SK-N-SH treated with all-trans-retinoic acid at 6 μM for 48 hours (cell line): ENCODE results near the gene CHP2.
"Not testable (repeated sequence)": the region's sequence is repeated elsewhere in the genome, so short reads cannot be mapped to it uniquely, and the experiment has no call there.

Source experiments
- ATAC-seq: fragments of 200-7000 bp; cut with Tn5 transposase; 3 replicates; pipeline ENCODE4 v1.9.1; 2020; ENCODE audit warnings: mild to moderate bottlenecking, moderate library complexity
- BACH2 ChIP-seq: fragments of 250-450 bp; sonication (Bioruptor Pico); IDR thresholded peaks from 2 replicates; pipeline ENCODE4 v1.9.0; 2021; ENCODE audit warnings: mild to moderate bottlenecking, borderline replicate concordance
- CREB5 ChIP-seq: fragments of 250-450 bp; sonication (Bioruptor Pico); IDR thresholded peaks from 2 replicates; pipeline ENCODE4 v1.5.1; 2020; ENCODE audit warnings: low read depth, mild to moderate bottlenecking, moderate library complexity
- CSDC2 ChIP-seq: fragments of 250-450 bp; sonication (Bioruptor Pico); IDR thresholded peaks from 2 replicates; pipeline ENCODE4 v1.5.0; 2020; ENCODE audit warnings: mild to moderate bottlenecking, moderate library complexity
- CSRNP3 ChIP-seq: fragments of 250-450 bp; sonication (Bioruptor Pico); IDR thresholded peaks from 2 replicates; pipeline ENCODE4 v1.5.1; 2021; ENCODE audit warnings: mild to moderate bottlenecking, moderate library complexity
- GLIS3 ChIP-seq: fragments of 250-450 bp; sonication (Bioruptor Pico); IDR thresholded peaks from 2 replicates; pipeline ENCODE4 v1.5.0; 2020; ENCODE audit warnings: mild to moderate bottlenecking, moderate library complexity
- ISL1 ChIP-seq: fragments of 250-450 bp; sonication (Bioruptor Pico); IDR thresholded peaks from 2 replicates; pipeline ENCODE4 v2.1.2; 2022; ENCODE audit warnings: mild to moderate bottlenecking, moderate library complexity
- OSR1 ChIP-seq: fragments of 250-450 bp; sonication (Bioruptor Pico); IDR thresholded peaks from 2 replicates; pipeline ENCODE4 v1.8.0; 2022; ENCODE audit warnings: moderate library complexity, mild to moderate bottlenecking, inconsistent platforms
- PATZ1 ChIP-seq: fragments of 250-450 bp; sonication (Bioruptor Pico); IDR thresholded peaks from 2 replicates; pipeline ENCODE4 v1.8.0; 2020; ENCODE audit warnings: mild to moderate bottlenecking, moderate library complexity, borderline replicate concordance
- PPARA ChIP-seq: fragments of 250-450 bp; sonication (Bioruptor Pico); IDR thresholded peaks from 2 replicates; pipeline ENCODE4 v1.5.0; 2020; ENCODE audit warnings: mild to moderate bottlenecking, borderline replicate concordance
- SNAI2 ChIP-seq: fragments of 250-450 bp; sonication (Bioruptor Pico); IDR thresholded peaks from 2 replicates; pipeline ENCODE4 v1.5.0; 2020; ENCODE audit warnings: mild to moderate bottlenecking, moderate library complexity
- TCF4 ChIP-seq: fragments of 250-450 bp; sonication (Bioruptor Pico); IDR thresholded peaks from 2 replicates; pipeline ENCODE4 v1.8.0; 2021; ENCODE audit warnings: mild to moderate bottlenecking, moderate library complexity, borderline replicate concordance
- TOX ChIP-seq: fragments of 250-450 bp; sonication (Bioruptor Pico); IDR thresholded peaks from 2 replicates; pipeline ENCODE4 v1.8.0; 2021; ENCODE audit warnings: mild to moderate bottlenecking, moderate library complexity, borderline replicate concordance
- TSHZ2 ChIP-seq: fragments of 250-450 bp; sonication (Bioruptor Pico); IDR thresholded peaks from 2 replicates; pipeline ENCODE4 v1.5.0; 2020; ENCODE audit warnings: mild to moderate bottlenecking, moderate library complexity
- ZC3H10 ChIP-seq: fragments of 250-450 bp; sonication (Bioruptor Pico); IDR thresholded peaks from 2 replicates; pipeline ENCODE4 v1.5.1; 2021; ENCODE audit warnings: mild to moderate bottlenecking, moderate library complexity
- ZFP3 ChIP-seq: fragments of 250-450 bp; sonication (Bioruptor Pico); IDR thresholded peaks from 2 replicates; pipeline ENCODE4 v1.5.0; 2020; ENCODE audit warnings: mild to moderate bottlenecking, moderate library complexity
- ZFP30 ChIP-seq: fragments of 450-650 bp; formaldehyde crosslinking; IDR thresholded peaks from 2 replicates; pipeline ENCODE4 v1.5.0; 2022; ENCODE audit warnings: mild to moderate bottlenecking, moderate library complexity
- ZNF565 ChIP-seq: fragments of 450-650 bp; formaldehyde crosslinking; conservative IDR thresholded peaks from 2 replicates; pipeline ENCODE4 v1.5.0; 2020; ENCODE audit warnings: low read depth, mild to moderate bottlenecking, moderate library complexity
- ZNF70 ChIP-seq: fragments of 450-650 bp; formaldehyde crosslinking; IDR thresholded peaks from 2 replicates; pipeline ENCODE4 v1.5.0; 2020; ENCODE audit warnings: mild to moderate bottlenecking, moderate library complexity
- ZNF8 ChIP-seq: fragments of 450-650 bp; formaldehyde crosslinking; IDR thresholded peaks from 2 replicates; pipeline ENCODE4 v1.5.0; 2020; ENCODE audit warnings: mild to moderate bottlenecking, moderate library complexity

The CHP2 gene

GRCh38 chr16:23711785-23712184 is 43.0 kb upstream of the CHP2 start:
- no peak for ATAC-seq
- no peak for TF ChIP-seq GLIS3 (CRISPR knock-in tag)
- no peak for TF ChIP-seq PATZ1 (CRISPR knock-in tag)
- TF ChIP-seq ZFP3: no peak
- no peak for TF ChIP-seq BACH2 (CRISPR knock-in tag)
- no peak for TF ChIP-seq ZC3H10
- no peak for TF ChIP-seq CSDC2 (CRISPR knock-in tag)

GRCh38 chr16:23712976-23713375 is 41.9 kb upstream of the CHP2 start, which contains the start of gene ERN2:
Gene ERN2, minus strand, starts transcription at chr16:23713222. Its CDS starts 35 bp downstream, at chr16:23713187.
- no peak for ATAC-seq
- TF ChIP-seq ZNF565 (no peak), ZFP3 (no peak)

GRCh38 chr16:23716484-23716883 is 38.3 kb upstream of the CHP2 start:
- no peak for TF ChIP-seq CSDC2 (CRISPR knock-in tag)
- no peak for TF ChIP-seq TSHZ2
- TF ChIP-seq BACH2 (CRISPR knock-in tag): no peak
- no peak for TF ChIP-seq CSRNP3 (CRISPR knock-in tag)
- TF ChIP-seq ZC3H10: no peak
- TF ChIP-seq TCF4 (CRISPR knock-in tag): no peak
- no peak for TF ChIP-seq PATZ1 (CRISPR knock-in tag)
- TF ChIP-seq ZNF565: no peak
- no peak for TF ChIP-seq GLIS3 (CRISPR knock-in tag)
- TF ChIP-seq SNAI2 (CRISPR knock-in tag): no peak
- no peak for TF ChIP-seq ZFP3
- no peak for TF ChIP-seq OSR1 (CRISPR knock-in tag)
- TF ChIP-seq PPARA (CRISPR knock-in tag): no peak
- no peak for TF ChIP-seq ZFP30 (CRISPR knock-in tag)
- TF ChIP-seq ISL1 (CRISPR knock-in tag): no peak
- TF ChIP-seq ZNF8 (CRISPR knock-in tag): no peak
- no peak for TF ChIP-seq TOX (CRISPR knock-in tag)
- TF ChIP-seq CREB5: no peak
- TF ChIP-seq ZNF70 (CRISPR knock-in tag): no peak
- no peak for ATAC-seq

- ATAC-seq: not testable (repeated sequence)
Measured at GRCh38 chr16:23722613-23723240, 32.1 kb upstream of the CHP2 start.
